SK-N-SH treated with all-trans-retinoic acid at 6 μM for 48 hours (cell line): ENCODE results near the gene SPOPL.

Experiments used
- ATAC-seq: fragments of 200-7000 bp; cut with Tn5 transposase; 3 replicates; pipeline ENCODE4 v1.9.1; 2020; ENCODE audit warnings: mild to moderate bottlenecking, moderate library complexity
- ARNTL ChIP-seq: fragments of 450-650 bp; formaldehyde crosslinking; IDR thresholded peaks from 2 replicates; pipeline ENCODE4 v1.5.0; 2020; ENCODE audit warnings: low read depth, mild to moderate bottlenecking, moderate library complexity, borderline replicate concordance
- CSDC2 ChIP-seq: fragments of 250-450 bp; sonication (Bioruptor Pico); IDR thresholded peaks from 2 replicates; pipeline ENCODE4 v1.5.0; 2020; ENCODE audit warnings: mild to moderate bottlenecking, moderate library complexity
- CSRNP3 ChIP-seq: fragments of 250-450 bp; sonication (Bioruptor Pico); IDR thresholded peaks from 2 replicates; pipeline ENCODE4 v1.5.1; 2021; ENCODE audit warnings: mild to moderate bottlenecking, moderate library complexity
- ESRRG ChIP-seq: fragments of 250-450 bp; sonication (Bioruptor Pico); IDR thresholded peaks from 2 replicates; pipeline ENCODE4 v1.6.1; 2021; ENCODE audit warnings: mild to moderate bottlenecking
- GLIS3 ChIP-seq: fragments of 250-450 bp; sonication (Bioruptor Pico); IDR thresholded peaks from 2 replicates; pipeline ENCODE4 v1.5.0; 2020; ENCODE audit warnings: mild to moderate bottlenecking, moderate library complexity
- ISL1 ChIP-seq: fragments of 250-450 bp; sonication (Bioruptor Pico); IDR thresholded peaks from 2 replicates; pipeline ENCODE4 v2.1.2; 2022; ENCODE audit warnings: mild to moderate bottlenecking, moderate library complexity
- OSR1 ChIP-seq: fragments of 250-450 bp; sonication (Bioruptor Pico); IDR thresholded peaks from 2 replicates; pipeline ENCODE4 v1.8.0; 2022; ENCODE audit warnings: moderate library complexity, mild to moderate bottlenecking, inconsistent platforms
- POU6F1 ChIP-seq: fragments of 250-450 bp; sonication (Bioruptor Pico); IDR thresholded peaks from 2 replicates; pipeline ENCODE4 v1.8.0; 2021; ENCODE audit warnings: low read depth, mild to moderate bottlenecking, moderate library complexity, borderline replicate concordance
- PPARA ChIP-seq: fragments of 250-450 bp; sonication (Bioruptor Pico); IDR thresholded peaks from 2 replicates; pipeline ENCODE4 v1.5.0; 2020; ENCODE audit warnings: mild to moderate bottlenecking, borderline replicate concordance
- RARB ChIP-seq: fragments of 250-450 bp; sonication (Bioruptor Pico); IDR thresholded peaks from 2 replicates; pipeline ENCODE4 v1.8.0; 2021; ENCODE audit warnings: mild to moderate bottlenecking, moderate library complexity
- SNAI2 ChIP-seq: fragments of 250-450 bp; sonication (Bioruptor Pico); IDR thresholded peaks from 2 replicates; pipeline ENCODE4 v1.5.0; 2020; ENCODE audit warnings: mild to moderate bottlenecking, moderate library complexity
- TSHZ2 ChIP-seq: fragments of 250-450 bp; sonication (Bioruptor Pico); IDR thresholded peaks from 2 replicates; pipeline ENCODE4 v1.5.0; 2020; ENCODE audit warnings: mild to moderate bottlenecking, moderate library complexity
- ZC3H10 ChIP-seq: fragments of 250-450 bp; sonication (Bioruptor Pico); IDR thresholded peaks from 2 replicates; pipeline ENCODE4 v1.5.1; 2021; ENCODE audit warnings: mild to moderate bottlenecking, moderate library complexity
- ZFP3 ChIP-seq: fragments of 250-450 bp; sonication (Bioruptor Pico); IDR thresholded peaks from 2 replicates; pipeline ENCODE4 v1.5.0; 2020; ENCODE audit warnings: mild to moderate bottlenecking, moderate library complexity
- ZFP30 ChIP-seq: fragments of 450-650 bp; formaldehyde crosslinking; IDR thresholded peaks from 2 replicates; pipeline ENCODE4 v1.5.0; 2022; ENCODE audit warnings: mild to moderate bottlenecking, moderate library complexity
- ZNF565 ChIP-seq: fragments of 450-650 bp; formaldehyde crosslinking; conservative IDR thresholded peaks from 2 replicates; pipeline ENCODE4 v1.5.0; 2020; ENCODE audit warnings: low read depth, mild to moderate bottlenecking, moderate library complexity
- ZNF8 ChIP-seq: fragments of 450-650 bp; formaldehyde crosslinking; IDR thresholded peaks from 2 replicates; pipeline ENCODE4 v1.5.0; 2020; ENCODE audit warnings: mild to moderate bottlenecking, moderate library complexity
- TF ChIP-seq, protein P1 (sequence below): fragments of 250-450 bp; sonication (Bioruptor Pico); IDR thresholded peaks from 2 replicates; pipeline ENCODE4 v1.8.0; 2020; ENCODE audit warnings: mild to moderate bottlenecking, moderate library complexity, borderline replicate concordance
- TF ChIP-seq, protein P2 (sequence below): fragments of 250-450 bp; sonication (Bioruptor Pico); IDR thresholded peaks from 2 replicates; pipeline ENCODE4 v1.5.1; 2020; ENCODE audit warnings: low read depth, mild to moderate bottlenecking, moderate library complexity

The SPOPL gene

GRCh38 chr2:138501425-138502254 lies at the start of gene SPOPL:
TSS of gene SPOPL (plus strand) at chr2:138501770. CDS start at chr2:138550217, 48,447 bp downstream.
- peak; percentile 93 for ATAC-seq
- TF ChIP-seq RARB (CRISPR knock-in tag) = no peak
- peak; percentile 50; the same call in 1 of the 2 replicates for TF ChIP-seq CSDC2 (CRISPR knock-in tag)

DNA sequence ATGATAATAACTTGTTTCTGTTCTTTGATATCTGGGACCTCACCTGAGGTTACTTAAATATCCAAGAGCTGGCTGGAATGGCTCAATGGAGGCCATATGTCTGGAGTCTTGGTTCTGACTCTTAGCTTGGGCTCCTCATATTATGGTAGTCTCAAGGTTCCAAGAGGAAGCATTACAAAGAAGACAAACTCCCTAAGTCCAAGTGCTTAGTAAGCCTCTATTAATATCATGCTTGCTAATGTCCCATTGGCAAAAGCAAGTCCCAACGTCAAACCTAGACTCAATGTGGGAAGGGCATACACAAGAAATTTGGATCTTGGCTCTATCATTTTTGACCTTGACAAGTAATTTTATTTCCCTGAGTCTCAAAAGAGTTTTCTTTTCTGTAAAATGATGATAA lies 49.2 kb upstream of the SPOPL start:
- TF ChIP-seq POU6F1 (CRISPR knock-in tag) = no peak
- no peak for TF ChIP-seq TSHZ2 (CRISPR knock-in tag)
- no peak for TF ChIP-seq CSRNP3 (CRISPR knock-in tag)
- ATAC-seq = no peak

GRCh38 chr2:138453815-138454214 lies 47.8 kb upstream of the SPOPL start:
- TF ChIP-seq ZNF565 (no peak), ZC3H10 (CRISPR knock-in tag) (no peak), OSR1 (no peak), PPARA (CRISPR knock-in tag) (no peak), RARB (CRISPR knock-in tag) (no peak), ESRRG (no peak), CSDC2 (CRISPR knock-in tag) (no peak)
- TF ChIP-seq, protein P1, sequence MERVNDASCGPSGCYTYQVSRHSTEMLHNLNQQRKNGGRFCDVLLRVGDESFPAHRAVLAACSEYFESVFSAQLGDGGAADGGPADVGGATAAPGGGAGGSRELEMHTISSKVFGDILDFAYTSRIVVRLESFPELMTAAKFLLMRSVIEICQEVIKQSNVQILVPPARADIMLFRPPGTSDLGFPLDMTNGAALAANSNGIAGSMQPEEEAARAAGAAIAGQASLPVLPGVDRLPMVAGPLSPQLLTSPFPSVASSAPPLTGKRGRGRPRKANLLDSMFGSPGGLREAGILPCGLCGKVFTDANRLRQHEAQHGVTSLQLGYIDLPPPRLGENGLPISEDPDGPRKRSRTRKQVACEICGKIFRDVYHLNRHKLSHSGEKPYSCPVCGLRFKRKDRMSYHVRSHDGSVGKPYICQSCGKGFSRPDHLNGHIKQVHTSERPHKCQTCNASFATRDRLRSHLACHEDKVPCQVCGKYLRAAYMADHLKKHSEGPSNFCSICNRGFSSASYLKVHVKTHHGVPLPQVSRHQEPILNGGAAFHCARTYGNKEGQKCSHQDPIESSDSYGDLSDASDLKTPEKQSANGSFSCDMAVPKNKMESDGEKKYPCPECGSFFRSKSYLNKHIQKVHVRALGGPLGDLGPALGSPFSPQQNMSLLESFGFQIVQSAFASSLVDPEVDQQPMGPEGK = no peak
- no peak for ATAC-seq

- no peak for ATAC-seq
- TF ChIP-seq ISL1 (peak; percentile 67; the same call in 1 of the 2 replicates), RARB (CRISPR knock-in tag) (no peak)
Measured at GRCh38 chr2:138454761-138455160, 46.8 kb upstream of the SPOPL start.

GRCh38 chr2:138455275-138455674 lies 46.3 kb upstream of the SPOPL start:
- no peak for TF ChIP-seq OSR1
- no peak for TF ChIP-seq ESRRG
- TF ChIP-seq POU6F1 (CRISPR knock-in tag) = no peak
- TF ChIP-seq ZFP3 (CRISPR knock-in tag) = no peak
- no peak for TF ChIP-seq ZFP30 (CRISPR knock-in tag)
- no peak for TF ChIP-seq ZNF8 (CRISPR knock-in tag)
- TF ChIP-seq GLIS3 (CRISPR knock-in tag) = no peak
- no peak for TF ChIP-seq ARNTL
- TF ChIP-seq ZNF565 = no peak
- TF ChIP-seq ZC3H10 (CRISPR knock-in tag) = no peak
- TF ChIP-seq PPARA (CRISPR knock-in tag) = no peak
- no peak for TF ChIP-seq ISL1
- TF ChIP-seq, protein P2, sequence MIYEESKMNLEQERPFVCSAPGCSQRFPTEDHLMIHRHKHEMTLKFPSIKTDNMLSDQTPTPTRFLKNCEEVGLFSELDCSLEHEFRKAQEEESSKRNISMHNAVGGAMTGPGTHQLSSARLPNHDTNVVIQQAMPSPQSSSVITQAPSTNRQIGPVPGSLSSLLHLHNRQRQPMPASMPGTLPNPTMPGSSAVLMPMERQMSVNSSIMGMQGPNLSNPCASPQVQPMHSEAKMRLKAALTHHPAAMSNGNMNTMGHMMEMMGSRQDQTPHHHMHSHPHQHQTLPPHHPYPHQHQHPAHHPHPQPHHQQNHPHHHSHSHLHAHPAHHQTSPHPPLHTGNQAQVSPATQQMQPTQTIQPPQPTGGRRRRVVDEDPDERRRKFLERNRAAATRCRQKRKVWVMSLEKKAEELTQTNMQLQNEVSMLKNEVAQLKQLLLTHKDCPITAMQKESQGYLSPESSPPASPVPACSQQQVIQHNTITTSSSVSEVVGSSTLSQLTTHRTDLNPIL = no peak
- TF ChIP-seq, protein P1 = no peak
- no peak for TF ChIP-seq SNAI2
- no peak for ATAC-seq
